WTC11 (cell line): ENCODE data around the gene TAS2R43. TPM values are rescaled to one million over a fixed set of nuclear protein-coding genes. Genes with fewer than 3 reads are reported as not detected.
A peak's percentile ranks its signal among the peaks of the same experiment; 100 is the strongest.

Source experiments
- ATAC-seq: fragments of 200-7000 bp; cut with Tn5 transposase; 2 replicates; pipeline ENCODE4 v1.10.0; 2021; ENCODE audit warnings: mild to moderate bottlenecking, moderate library complexity
- CTCF ChIA-PET: fragments of 300-600 bp; sonication (Branson Sonifier 250); formaldehyde crosslinking; loops from one replicate; lab custom pipeline; 2021; ENCODE audit warnings: antibody characterized with exemption; lab: Charles Lee
- POLR2A ChIA-PET: fragments of 350-600 bp; sonication (Branson Sonifier 250); formaldehyde crosslinking; loops from one replicate; lab custom pipeline; 2021; ENCODE audit warnings: antibody characterized with exemption; lab: Charles Lee
- DNase-seq: peaks from one replicate; pipeline ENCODE4 v3.0.0; 2021; ENCODE audit warnings: low spot score
- H3K27ac Mint-ChIP-seq: 2 replicates; pipeline ENCODE4 v1.8.0; 2021; ENCODE audit warnings: mixed read lengths
- H3K27me3 Mint-ChIP-seq: 2 replicates; pipeline ENCODE4 v1.8.0; 2021; ENCODE audit warnings: low read depth, mild to moderate bottlenecking, moderate library complexity, mixed read lengths
- H3K36me3 Mint-ChIP-seq: 2 replicates; pipeline ENCODE4 v1.8.0; 2021; ENCODE audit warnings: mixed read lengths
- H3K4me1 Mint-ChIP-seq: 2 replicates; pipeline ENCODE4 v1.8.0; 2022; ENCODE audit warnings: mixed read lengths
- H3K4me3 Mint-ChIP-seq: 2 replicates; pipeline ENCODE4 v1.8.0; 2021; ENCODE audit warnings: mild to moderate bottlenecking, moderate library complexity, mixed read lengths
- H3K9me3 Mint-ChIP-seq: 2 replicates; pipeline ENCODE4 v1.8.0; 2021; ENCODE audit warnings: mixed read lengths
- ATF3 ChIP-seq: sonication (generic); formaldehyde crosslinking; conservative IDR thresholded peaks from 2 replicates; pipeline ENCODE4 v1.8.1; 2022; ENCODE audit warnings: mild to moderate bottlenecking, missing genetic modification reagents
- ATF6 ChIP-seq: sonication (generic); formaldehyde crosslinking; IDR thresholded peaks from 2 replicates; pipeline ENCODE4 v1.8.1; 2023; ENCODE audit warnings: mild to moderate bottlenecking, missing genetic modification reagents
- CREB1 ChIP-seq: sonication (generic); formaldehyde crosslinking; IDR thresholded peaks from 2 replicates; pipeline ENCODE4 v1.8.0; 2023; ENCODE audit warnings: mild to moderate bottlenecking, missing genetic modification reagents
- CREM ChIP-seq: sonication (generic); formaldehyde crosslinking; IDR thresholded peaks from 2 replicates; pipeline ENCODE4 v1.8.1; 2022; ENCODE audit warnings: mild to moderate bottlenecking, missing genetic modification reagents, moderate library complexity
- ERG ChIP-seq: fragments of 250-450 bp; sonication (Bioruptor Pico); IDR thresholded peaks from 2 replicates; pipeline ENCODE4 v1.8.0; 2021; ENCODE audit warnings: mild to moderate bottlenecking
- ETV6 ChIP-seq: sonication (generic); formaldehyde crosslinking; IDR thresholded peaks from 2 replicates; pipeline ENCODE4 v1.8.1; 2022; ENCODE audit warnings: mild to moderate bottlenecking, missing genetic modification reagents
- FOXK1 ChIP-seq: sonication (generic); formaldehyde crosslinking; IDR thresholded peaks from 2 replicates; pipeline ENCODE4 v1.8.0; 2022; ENCODE audit warnings: mild to moderate bottlenecking, moderate library complexity, missing genetic modification reagents
- FOXP1 ChIP-seq: sonication (generic); formaldehyde crosslinking; IDR thresholded peaks from 2 replicates; pipeline ENCODE4 v1.8.0; 2022; ENCODE audit warnings: missing genetic modification reagents, mild to moderate bottlenecking, moderate library complexity, borderline replicate concordance
- MAX ChIP-seq: sonication (generic); formaldehyde crosslinking; IDR thresholded peaks from 2 replicates; pipeline ENCODE4 v1.8.0; 2022; ENCODE audit warnings: mild to moderate bottlenecking, missing genetic modification reagents
- MLX ChIP-seq: sonication (generic); formaldehyde crosslinking; IDR thresholded peaks from 2 replicates; pipeline ENCODE4 v1.8.1; 2023; ENCODE audit warnings: mild to moderate bottlenecking, missing genetic modification reagents, moderate library complexity
- PRDM15 ChIP-seq: sonication (generic); formaldehyde crosslinking; IDR thresholded peaks from 2 replicates; pipeline ENCODE4 v1.8.0; 2022; ENCODE audit warnings: missing genetic modification reagents
- RELA ChIP-seq: sonication (generic); formaldehyde crosslinking; IDR thresholded peaks from 2 replicates; pipeline ENCODE4 v1.8.1; 2022; ENCODE audit warnings: missing genetic modification reagents, mild to moderate bottlenecking, borderline replicate concordance
- SP1 ChIP-seq: sonication (generic); formaldehyde crosslinking; conservative IDR thresholded peaks from 2 replicates; pipeline ENCODE4 v1.8.1; 2022; ENCODE audit warnings: missing genetic modification reagents
- TEAD4 ChIP-seq: sonication (generic); formaldehyde crosslinking; IDR thresholded peaks from 2 replicates; pipeline ENCODE4 v1.8.0; 2022; ENCODE audit warnings: mild to moderate bottlenecking, missing genetic modification reagents
- ZBTB21 ChIP-seq: sonication (generic); formaldehyde crosslinking; IDR thresholded peaks from 2 replicates; pipeline ENCODE4 v1.8.1; 2023; ENCODE audit warnings: mild to moderate bottlenecking, missing genetic modification reagents, borderline replicate concordance
- ZNF317 ChIP-seq: sonication (generic); formaldehyde crosslinking; IDR thresholded peaks from 2 replicates; pipeline ENCODE4 v1.8.1; 2023; ENCODE audit warnings: low read depth, mild to moderate bottlenecking, moderate library complexity, missing genetic modification reagents, borderline replicate concordance
- ZNF396 ChIP-seq: fragments of 250-450 bp; sonication (Bioruptor Pico); IDR thresholded peaks from 2 replicates; pipeline ENCODE4 v1.8.0; 2021; ENCODE audit warnings: mild to moderate bottlenecking, moderate library complexity, borderline replicate concordance
- ZSCAN18 ChIP-seq: fragments of 250-450 bp; sonication (Bioruptor Pico); IDR thresholded peaks from 2 replicates; pipeline ENCODE4 v2.1.2; 2022; ENCODE audit warnings: mild to moderate bottlenecking, moderate library complexity
- total RNA-seq: library from RNA; stranded (reverse); gene quantifications from 3 replicates; pipeline ENCODE4 v1.2.3, GENCODE V29; 2021
- TF ChIP-seq, protein P1 (sequence below): fragments of 200-600 bp; IDR thresholded peaks from 2 replicates; pipeline ENCODE4 v1.8.0; 2022; ENCODE audit warnings: antibody characterized with exemption
- TF ChIP-seq, protein P2 (sequence below): sonication (generic); formaldehyde crosslinking; IDR thresholded peaks from 2 replicates; pipeline ENCODE4 v1.8.1; 2022; ENCODE audit warnings: missing genetic modification reagents, borderline replicate concordance
- TF ChIP-seq, protein P3 (sequence below): sonication (generic); formaldehyde crosslinking; IDR thresholded peaks from 2 replicates; pipeline ENCODE4 v1.8.0; 2022; ENCODE audit warnings: mild to moderate bottlenecking, missing genetic modification reagents

TAS2R43 gene
- total RNA-seq, 1 experiment from 2014 or later: 0.28 TPM

DNA sequence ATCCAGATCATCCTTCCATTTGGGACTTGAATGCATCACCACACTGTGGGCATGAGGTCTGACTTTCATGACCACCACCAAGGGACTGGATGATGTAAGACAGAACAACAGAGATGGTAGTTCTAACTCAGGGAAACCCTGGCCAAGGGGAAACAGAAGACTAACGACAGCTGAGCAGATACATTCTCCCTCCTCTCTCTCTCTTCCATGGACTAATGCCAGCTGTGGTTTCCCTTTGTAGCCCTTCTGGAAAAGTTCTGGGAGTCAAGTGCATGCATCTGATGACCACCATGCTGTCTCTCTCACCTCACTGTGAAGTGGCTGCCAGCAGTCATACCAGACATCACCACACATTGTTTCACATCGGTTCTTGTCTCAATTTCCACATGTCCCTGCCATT lies 38.9 kb upstream of the TAS2R43 start:
- H3K9me3 Mint-ChIP-seq: peaks cover 12% of the 10 kb centered on the region
- peaks cover 4% of the 10 kb centered on the region; the same call in 1 of the 2 replicates for H3K4me1 Mint-ChIP-seq
- ATAC-seq: no peak
- H3K4me3 Mint-ChIP-seq: no peak overlapping the region
- ChIA-PET CTCF (no interaction called here), POLR2A (no interaction called here)
- DNase-seq: no peak
- TF ChIP-seq TEAD4 (CRISPR knock-in tag) (no peak), ZBTB21 (CRISPR knock-in tag) (no peak), ZNF396 (CRISPR knock-in tag) (no peak), MLX (CRISPR knock-in tag) (no peak), PRDM15 (CRISPR knock-in tag) (no peak), MAX (CRISPR knock-in tag) (no peak), CREM (CRISPR knock-in tag) (no peak), ATF6 (CRISPR knock-in tag) (no peak), SP1 (CRISPR knock-in tag) (no peak), FOXP1 (no peak), ZNF317 (CRISPR knock-in tag) (no peak), ATF3 (no peak), FOXK1 (no peak)
- TF ChIP-seq, protein P1, sequence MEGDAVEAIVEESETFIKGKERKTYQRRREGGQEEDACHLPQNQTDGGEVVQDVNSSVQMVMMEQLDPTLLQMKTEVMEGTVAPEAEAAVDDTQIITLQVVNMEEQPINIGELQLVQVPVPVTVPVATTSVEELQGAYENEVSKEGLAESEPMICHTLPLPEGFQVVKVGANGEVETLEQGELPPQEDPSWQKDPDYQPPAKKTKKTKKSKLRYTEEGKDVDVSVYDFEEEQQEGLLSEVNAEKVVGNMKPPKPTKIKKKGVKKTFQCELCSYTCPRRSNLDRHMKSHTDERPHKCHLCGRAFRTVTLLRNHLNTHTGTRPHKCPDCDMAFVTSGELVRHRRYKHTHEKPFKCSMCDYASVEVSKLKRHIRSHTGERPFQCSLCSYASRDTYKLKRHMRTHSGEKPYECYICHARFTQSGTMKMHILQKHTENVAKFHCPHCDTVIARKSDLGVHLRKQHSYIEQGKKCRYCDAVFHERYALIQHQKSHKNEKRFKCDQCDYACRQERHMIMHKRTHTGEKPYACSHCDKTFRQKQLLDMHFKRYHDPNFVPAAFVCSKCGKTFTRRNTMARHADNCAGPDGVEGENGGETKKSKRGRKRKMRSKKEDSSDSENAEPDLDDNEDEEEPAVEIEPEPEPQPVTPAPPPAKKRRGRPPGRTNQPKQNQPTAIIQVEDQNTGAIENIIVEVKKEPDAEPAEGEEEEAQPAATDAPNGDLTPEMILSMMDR: no peak
- TF ChIP-seq, protein P2, sequence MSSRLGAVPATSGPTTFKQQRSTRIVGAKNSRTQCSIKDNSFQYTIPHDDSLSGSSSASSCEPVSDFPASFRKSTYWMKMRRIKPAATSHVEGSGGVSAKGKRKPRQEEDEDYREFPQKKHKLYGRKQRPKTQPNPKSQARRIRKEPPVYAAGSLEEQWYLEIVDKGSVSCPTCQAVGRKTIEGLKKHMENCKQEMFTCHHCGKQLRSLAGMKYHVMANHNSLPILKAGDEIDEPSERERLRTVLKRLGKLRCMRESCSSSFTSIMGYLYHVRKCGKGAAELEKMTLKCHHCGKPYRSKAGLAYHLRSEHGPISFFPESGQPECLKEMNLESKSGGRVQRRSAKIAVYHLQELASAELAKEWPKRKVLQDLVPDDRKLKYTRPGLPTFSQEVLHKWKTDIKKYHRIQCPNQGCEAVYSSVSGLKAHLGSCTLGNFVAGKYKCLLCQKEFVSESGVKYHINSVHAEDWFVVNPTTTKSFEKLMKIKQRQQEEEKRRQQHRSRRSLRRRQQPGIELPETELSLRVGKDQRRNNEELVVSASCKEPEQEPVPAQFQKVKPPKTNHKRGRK (CRISPR knock-in tag): no peak
- peaks cover 20% of the 10 kb centered on the region for H3K36me3 Mint-ChIP-seq
- no peaks in the 10 kb centered on the region for H3K27me3 Mint-ChIP-seq
- H3K27ac Mint-ChIP-seq: no peak overlapping the region

GRCh38 chr12:11130382-11130781 lies 38.3 kb upstream of the TAS2R43 start:
- ChIA-PET POLR2A (no interaction called here), CTCF (no interaction called here)
- DNase-seq: no peak
- Mint-ChIP-seq H3K4me1 (peaks cover 4% of the 10 kb centered on the region; the same call in 1 of the 2 replicates), H3K9me3 (peaks cover 12% of the 10 kb centered on the region), H3K4me3 (no peak overlapping the region), H3K36me3 (peaks cover 20% of the 10 kb centered on the region), H3K27me3 (no peaks in the 10 kb centered on the region), H3K27ac (peak overlapping the region; percentile 74)
- ATAC-seq: no peak
- TF ChIP-seq, protein P3, sequence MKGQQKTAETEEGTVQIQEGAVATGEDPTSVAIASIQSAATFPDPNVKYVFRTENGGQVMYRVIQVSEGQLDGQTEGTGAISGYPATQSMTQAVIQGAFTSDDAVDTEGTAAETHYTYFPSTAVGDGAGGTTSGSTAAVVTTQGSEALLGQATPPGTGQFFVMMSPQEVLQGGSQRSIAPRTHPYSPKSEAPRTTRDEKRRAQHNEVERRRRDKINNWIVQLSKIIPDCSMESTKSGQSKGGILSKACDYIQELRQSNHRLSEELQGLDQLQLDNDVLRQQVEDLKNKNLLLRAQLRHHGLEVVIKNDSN (CRISPR knock-in tag): no peak
- TF ChIP-seq ETV6 (CRISPR knock-in tag): no peak
- TF ChIP-seq ERG (CRISPR knock-in tag): no peak
- TF ChIP-seq CREB1 (CRISPR knock-in tag): no peak
- TF ChIP-seq RELA (CRISPR knock-in tag): no peak
- no peak for TF ChIP-seq ZSCAN18 (CRISPR knock-in tag)
